ENCODE data around the gene TENM3.
"Not testable (repeated sequence)": the region's sequence is repeated elsewhere in the genome, so short reads cannot be mapped to it uniquely, and the experiment has no call there.

Gene TENM3

GRCh38 chr4:182243204-182243603, at the start of gene TENM3:
Gene TENM3 (plus strand): TSS chr4:182243402. CDS start chr4:182324021, 80,619 bp downstream.
- not testable (repeated sequence) for DNase-seq

DNA sequence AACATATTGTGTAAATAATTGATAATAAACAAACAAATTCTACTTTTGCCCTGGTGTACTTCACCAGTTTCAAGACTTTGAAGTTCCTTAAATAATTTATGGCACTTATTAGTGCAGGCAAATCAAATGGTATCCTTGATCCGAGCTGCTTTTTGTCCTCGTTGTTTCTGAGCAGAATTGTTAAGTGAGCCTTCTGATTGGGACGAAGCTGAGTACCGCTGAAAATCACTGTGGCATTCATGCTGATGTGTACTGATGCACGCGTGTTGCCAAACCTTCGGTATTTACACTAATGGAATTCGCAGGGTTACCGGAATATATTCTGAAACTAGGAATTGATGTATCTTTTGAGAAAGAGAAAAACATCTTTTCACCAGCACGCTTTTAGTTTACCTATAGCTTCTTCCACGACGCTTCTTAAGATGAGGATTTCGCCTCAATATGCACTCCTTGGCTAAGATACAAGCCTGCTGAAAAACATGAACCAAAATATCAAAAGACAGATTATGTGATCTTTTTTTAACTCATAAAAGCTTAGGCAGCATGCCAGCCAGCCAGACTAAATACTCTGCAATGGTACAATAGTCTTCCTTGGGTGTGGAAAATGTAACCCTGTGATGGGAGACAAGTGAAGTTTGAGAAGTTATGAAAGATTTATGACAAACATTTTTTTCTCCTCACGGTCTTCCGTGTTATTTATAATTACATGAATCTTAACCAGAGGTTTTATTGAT, 48.9 kb upstream of the TENM3 start:
- DNase-seq = no peak

DNA sequence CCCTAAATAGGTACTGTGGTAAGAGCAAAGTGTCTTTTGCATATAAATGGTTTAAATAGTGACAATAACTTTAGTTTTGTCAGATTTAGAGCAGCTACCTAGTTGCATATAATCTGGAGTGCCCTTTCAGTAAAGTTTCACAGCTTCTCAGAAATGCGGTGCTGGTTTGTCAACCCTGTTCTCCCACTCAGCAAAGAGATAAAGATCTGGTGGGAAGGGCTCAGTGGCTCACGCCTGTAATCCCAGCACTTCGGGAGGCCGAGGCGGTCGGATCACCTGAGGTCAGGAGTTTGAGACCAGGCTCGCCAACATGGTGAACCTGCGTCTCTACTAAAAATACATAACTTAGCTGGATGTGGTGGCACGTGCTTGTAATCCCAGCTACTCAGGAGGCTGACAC, 45.6 kb upstream of the TENM3 start:
- no peak for DNase-seq

DNA sequence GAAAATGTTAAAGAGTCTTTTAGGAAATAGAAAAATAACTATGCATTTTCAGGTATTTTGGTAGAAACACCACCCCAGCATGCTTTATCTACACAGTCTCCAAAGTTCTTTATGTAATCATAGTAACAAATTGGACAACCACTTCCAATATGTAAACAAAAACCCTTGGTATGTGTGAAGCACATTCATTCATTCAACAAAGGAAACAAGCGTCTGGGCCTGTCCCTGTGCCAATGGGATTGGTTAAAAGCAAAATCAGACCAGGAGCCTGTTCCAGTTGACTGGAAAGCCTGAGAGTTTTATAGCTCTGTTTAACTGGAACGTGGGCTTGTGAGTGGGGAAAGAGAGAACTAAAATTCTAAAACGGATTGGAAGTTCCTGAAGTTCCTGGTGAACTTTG, 41.3 kb upstream of the TENM3 start:
- DNase-seq = no peak

GRCh38 chr4:182202650-182203049, 40.6 kb upstream of the TENM3 start:
- DNase-seq = no peak

GRCh38 chr4:182203872-182204411, 39.3 kb upstream of the TENM3 start:
- no peak for DNase-seq

DNA sequence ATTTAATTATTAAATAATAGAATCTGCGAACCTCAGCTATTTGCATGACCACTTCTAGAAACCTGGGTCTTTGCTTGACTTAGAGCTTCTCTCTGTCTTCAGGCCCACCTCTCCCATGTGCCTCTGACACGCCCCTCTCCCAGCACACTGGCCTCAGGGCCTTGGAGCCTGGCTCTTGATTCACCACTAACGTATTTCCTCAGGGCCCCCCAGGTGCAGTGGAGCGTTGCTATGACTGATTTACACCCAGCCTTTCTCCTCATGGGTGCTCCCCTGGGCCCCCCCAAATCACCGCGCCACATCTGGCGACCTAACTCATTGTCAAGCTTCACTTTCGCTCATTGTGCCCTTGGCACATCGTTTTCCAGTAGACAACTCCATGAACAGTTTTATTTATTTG, 37.9 kb upstream of the TENM3 start:
- DNase-seq = no peak

DNA sequence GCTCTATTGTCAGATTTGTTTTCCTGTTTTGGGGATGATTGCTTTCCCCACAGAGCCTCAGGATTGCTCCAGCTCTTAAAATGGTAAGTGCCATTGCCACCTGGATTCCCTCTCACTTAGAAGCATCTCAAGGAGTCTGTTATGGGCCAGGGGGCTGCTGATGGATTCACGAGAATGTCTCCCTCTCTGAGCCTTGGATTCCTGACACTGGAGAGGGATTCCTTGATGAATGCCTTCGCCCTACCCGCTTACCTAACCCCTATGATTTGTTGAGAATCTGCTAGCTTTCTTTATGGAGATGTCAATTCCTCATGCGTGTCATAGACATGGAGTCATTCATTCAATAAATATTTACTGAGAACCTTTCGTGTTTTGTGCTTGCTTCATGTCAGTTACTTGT, 36.9 kb upstream of the TENM3 start:
- DNase-seq = no peak

GRCh38 chr4:182206916-182207315, 36.3 kb upstream of the TENM3 start:
- DNase-seq = no peak

DNA sequence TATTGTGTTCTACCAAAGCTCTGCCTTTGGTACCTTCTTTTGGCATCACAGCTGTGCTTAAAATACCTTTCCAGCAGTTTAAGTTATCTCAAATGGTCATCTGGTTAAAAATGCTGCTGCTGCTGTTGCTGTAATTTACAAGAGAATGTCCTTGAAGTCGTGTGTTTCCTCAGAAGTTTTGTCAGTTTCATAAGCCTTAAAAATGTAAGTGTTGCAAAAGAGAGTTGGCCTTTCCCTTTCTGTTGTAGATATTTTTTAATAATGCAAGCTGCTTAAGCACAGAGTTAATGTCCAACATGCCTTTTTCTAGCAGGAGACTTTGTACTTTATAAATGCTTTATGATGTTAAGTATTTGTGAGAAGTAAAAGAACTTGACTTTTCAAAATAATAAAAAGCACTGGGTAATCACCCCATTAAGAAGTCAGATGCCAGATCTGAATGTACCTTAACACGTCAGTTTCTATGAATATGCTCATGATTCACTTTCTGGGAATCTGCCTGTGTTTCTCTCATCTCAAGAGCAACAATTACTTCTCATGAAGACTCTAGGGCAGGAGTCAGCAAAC, 35.3 kb upstream of the TENM3 start:
- no peak for DNase-seq

- no peak for DNase-seq
These were observed 34.6 kb upstream of the TENM3 start for GRCh38 chr4:182208526-182209050.

- DNase-seq = no peak
These were observed 30.9 kb upstream of the TENM3 start for GRCh38 chr4:182212211-182212761.

DNA sequence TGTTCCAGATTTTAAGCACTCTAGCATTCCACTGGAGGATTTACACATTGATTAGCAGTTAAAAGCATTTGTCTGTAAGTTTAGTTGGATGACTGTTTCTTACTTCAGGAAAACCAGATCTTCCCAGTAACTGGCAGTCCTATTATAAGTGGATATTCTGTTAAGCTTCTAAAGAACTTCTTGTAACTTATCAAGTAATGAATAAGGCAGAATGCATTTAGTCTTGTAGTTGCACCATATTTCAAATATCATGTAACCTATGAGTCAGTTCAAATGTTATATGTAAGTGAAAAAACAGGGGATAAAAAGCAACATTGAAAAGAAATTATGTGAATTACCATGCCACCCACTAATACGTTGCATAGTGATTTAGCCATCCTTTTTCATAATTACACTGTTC, 30.2 kb upstream of the TENM3 start:
- DNase-seq = no peak

- DNase-seq = no peak
These were observed 28.1 kb upstream of the TENM3 start for GRCh38 chr4:182215148-182215547.

GRCh38 chr4:182216005-182216404, 27.2 kb upstream of the TENM3 start:
- DNase-seq = no peak

DNA sequence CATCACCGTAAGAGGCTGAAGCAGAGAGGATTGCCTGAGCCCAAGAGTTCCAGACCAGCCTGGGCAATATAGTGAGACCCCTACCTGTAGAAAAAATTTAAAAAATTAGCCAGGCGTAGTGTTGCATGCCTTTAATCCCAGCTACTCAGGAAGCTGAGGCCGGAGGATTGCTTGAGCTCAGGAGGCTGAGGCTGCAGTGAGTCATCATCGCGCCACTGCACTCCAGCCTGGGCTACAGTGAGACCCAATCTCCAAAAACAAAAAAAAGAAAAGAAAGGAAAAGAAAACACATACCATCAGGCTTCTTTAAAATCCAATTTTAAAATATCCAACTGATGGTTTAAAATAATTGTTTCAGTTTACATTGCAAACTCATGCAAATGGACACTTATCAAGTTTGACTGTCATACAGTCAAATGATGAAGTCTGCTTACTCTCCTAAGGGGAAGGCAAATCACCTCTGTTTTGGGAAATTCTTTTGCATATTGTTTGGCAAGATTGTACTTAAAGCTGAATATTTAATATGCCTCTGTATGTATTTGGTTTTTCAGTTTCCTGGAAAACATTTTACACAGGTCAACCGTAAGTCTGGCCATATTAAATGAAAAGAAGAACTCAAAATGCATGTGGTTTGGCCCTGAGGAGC, 23.7 kb upstream of the TENM3 start:
- no peak for DNase-seq

DNA sequence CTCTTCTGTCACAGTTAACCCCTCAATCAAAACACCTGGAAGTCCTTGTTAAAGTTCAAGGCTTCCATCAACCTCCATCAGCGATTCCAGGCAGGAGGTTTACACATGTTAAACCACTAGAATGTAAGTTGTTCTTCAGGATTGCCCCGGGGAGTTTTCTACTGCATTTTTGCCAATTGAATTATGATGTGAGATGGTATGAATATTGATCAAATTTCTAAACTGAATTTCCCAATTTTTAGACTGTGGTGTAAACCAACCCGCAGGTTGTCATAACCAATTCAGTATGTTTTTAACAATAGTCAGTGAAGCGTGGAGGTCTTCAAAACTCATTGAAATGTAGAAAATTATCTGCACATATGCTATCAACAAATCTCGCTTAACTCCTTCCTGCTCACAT, 21.2 kb upstream of the TENM3 start:
- no peak for DNase-seq

DNA sequence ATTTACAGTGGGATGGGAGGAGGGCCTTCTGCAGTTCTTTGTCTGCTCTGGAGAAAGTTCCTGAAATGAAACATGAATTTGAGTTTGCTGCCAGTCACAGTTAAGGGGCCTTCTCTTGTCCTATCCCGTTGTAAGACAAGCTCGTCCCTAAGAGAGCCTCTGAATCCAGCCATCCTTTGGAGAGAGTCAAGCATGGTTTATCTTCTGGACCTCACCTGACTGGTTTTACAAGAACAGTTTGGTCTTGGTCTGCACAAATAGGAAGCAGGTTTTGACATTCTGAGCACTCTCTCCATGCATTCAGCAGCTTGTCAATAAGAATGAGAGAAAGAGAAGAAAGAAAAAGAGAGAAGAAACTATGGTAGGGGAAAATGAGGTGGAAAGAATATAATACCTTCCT, 20.4 kb upstream of the TENM3 start:
- DNase-seq = no peak

GRCh38 chr4:182223708-182224107, 19.5 kb upstream of the TENM3 start:
- DNase-seq = no peak

DNA sequence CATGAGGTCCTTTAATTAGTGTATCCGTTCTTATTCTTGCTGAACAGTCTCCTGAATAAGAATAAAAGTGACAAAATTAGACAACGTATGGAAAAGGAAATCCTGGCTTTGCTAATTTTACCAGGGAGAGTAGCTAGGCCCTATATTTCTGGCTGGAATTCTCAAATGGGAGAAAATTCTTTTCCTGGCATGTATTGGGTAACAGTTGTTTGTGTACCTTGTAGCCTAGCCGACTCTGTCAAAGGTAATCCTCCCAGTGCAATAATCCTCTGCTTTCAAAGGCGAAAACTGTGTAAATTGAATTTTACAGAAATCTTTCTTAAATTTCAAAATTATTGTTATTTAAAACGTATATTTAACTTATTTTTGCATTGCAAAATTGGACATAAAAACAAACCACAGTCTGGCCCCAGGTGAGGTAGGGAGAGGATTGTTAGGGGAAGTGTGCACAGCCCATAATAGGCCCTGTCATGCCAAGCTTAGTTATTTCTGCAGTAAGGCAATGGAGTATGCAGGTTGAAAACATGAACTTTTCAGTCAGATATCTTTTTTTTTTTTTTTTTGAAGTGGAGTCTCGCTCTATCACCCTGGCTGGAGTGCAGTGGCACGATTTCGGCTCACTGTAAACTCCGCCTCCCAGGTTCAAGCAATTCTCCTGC, 18.9 kb upstream of the TENM3 start:
- DNase-seq = no peak

DNA sequence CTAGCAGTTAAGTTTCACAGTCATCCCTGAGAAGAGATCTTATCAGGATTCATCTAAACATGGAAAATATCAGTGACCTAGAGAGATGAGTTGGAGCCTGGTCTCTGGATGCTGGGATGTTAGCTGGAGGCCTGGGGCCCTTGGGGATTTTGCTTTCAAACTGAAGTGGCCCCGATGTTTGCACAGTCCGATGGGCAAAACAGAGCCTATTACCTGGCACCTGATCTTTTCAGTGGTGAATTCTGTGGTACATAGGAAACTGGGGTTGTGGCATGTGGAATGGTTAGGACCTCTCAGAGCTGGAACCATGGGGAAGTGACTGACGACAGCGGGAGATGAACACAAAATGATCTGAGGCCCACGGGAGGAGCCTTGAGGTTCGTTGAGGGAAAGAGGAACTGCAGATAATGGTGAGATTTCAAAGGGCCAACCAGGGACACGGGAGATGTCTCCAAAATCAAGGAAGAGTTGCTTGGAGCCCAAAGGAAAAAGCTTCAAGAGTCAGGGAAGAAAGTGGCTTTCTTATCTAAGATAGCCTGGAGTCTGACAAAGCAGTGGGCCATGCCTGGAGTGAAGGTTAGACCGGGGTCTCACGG, 17.8 kb upstream of the TENM3 start:
- DNase-seq = no peak

- DNase-seq = no peak
These were observed 15.6 kb upstream of the TENM3 start for GRCh38 chr4:182227611-182228010.

All from activated CD4-positive, alpha-beta T cell treated with anti-CD3 and anti-CD28 coated beads, Interleukin-2, amount 50 U/mL, for 48 hours (primary cell).